Hepatocyte (in vitro differentiated cells): ENCODE data around the gene SLC40A1.

ENCODE experiments used
- CTCF ChIP-seq: fragments of 200-600 bp; sonication (generic); IDR thresholded peaks from 2 replicates; pipeline ENCODE4 v1.5.1; 2016; ENCODE audit warnings: antibody characterized with exemption, mild to moderate bottlenecking; ENCODE audit not compliant: poor library complexity
- EZH2 ChIP-seq: fragments of 200-600 bp; sonication (generic); IDR thresholded peaks from 2 replicates; pipeline ENCODE4 v1.6.1; 2016; ENCODE audit warnings: antibody characterized with exemption, mild to moderate bottlenecking, borderline replicate concordance
- EZH2phosphoT487 ChIP-seq: fragments of 200-600 bp; sonication (generic); IDR thresholded peaks from one replicate; pipeline ENCODE4 v1.6.1; 2018; ENCODE audit warnings: antibody characterized with exemption, mild to moderate bottlenecking, low read depth, moderate library complexity; ENCODE audit not compliant: unreplicated experiment, severe bottlenecking

GRCh38 chr2:189587780-189588179 lies 7.2 kb upstream of the SLC40A1 start:
- TF ChIP-seq CTCF (no peak), EZH2phosphoT487 (no peak), EZH2 (no peak)
